Gastroesophageal sphincter (tissue), 4 donors: Measurements from ENCODE around the gene BRD4. TPM values are rescaled to one million over a fixed set of nuclear protein-coding genes. Genes with fewer than 3 reads are reported as not detected.

ENCODE experiments used
- ATAC-seq: fragments of 150-250 bp; one replicate; pipeline ENCODE4 v1.9.1; 2016; ENCODE audit warnings: mild to moderate bottlenecking, moderate library complexity
- H3K27ac ChIP-seq, 4 donors: fragments of 200-600 bp; sonication (generic) in 3 of 4; 1 replicate in 3 of 4; 2 replicates in 1 of 4; pipeline ENCODE4 v1.5.1; 2016 to 2019
- H3K27me3 ChIP-seq: fragments of 200-600 bp; sonication (generic); one replicate; pipeline ENCODE4 v1.5.1; 2019
- H3K36me3 ChIP-seq, 2 donors: fragments of 200-600 bp; sonication (generic); one replicate each; pipeline ENCODE4 v1.5.1; 2019; ENCODE audit warnings: control low read depth in 1 of 2
- H3K4me1 ChIP-seq, 3 donors: fragments of 200-600 bp; sonication (generic); 1 replicate in 2 of 3; 2 replicates in 1 of 3; pipeline ENCODE4 v1.5.1; 2016 to 2019; ENCODE audit warnings: control low read depth in 2 of 3
- H3K4me3 ChIP-seq, 2 donors: fragments of 200-600 bp; sonication (generic); one replicate each; pipeline ENCODE4 v1.5.1; 2019; ENCODE audit warnings: mild to moderate bottlenecking in 1 of 2, moderate library complexity in 1 of 2
- H3K9me3 ChIP-seq, 3 donors: fragments of 200-600 bp; sonication (generic); one replicate each; pipeline ENCODE4 v1.5.1; 2017 to 2019; ENCODE audit warnings: control low read depth in 2 of 3
- EP300 ChIP-seq: sonication (generic); formaldehyde crosslinking; IDR thresholded peaks from one replicate; pipeline ENCODE4 v1.6.1; 2017; ENCODE audit warnings: antibody characterized with exemption, mild to moderate bottlenecking
- POLR2A ChIP-seq, 2 donors: fragments of 450-650 bp; IDR thresholded peaks; one replicate each; pipeline ENCODE4 v1.6.1; 2017; ENCODE audit warnings: antibody characterized with exemption in 2 of 2, mild to moderate bottlenecking in 2 of 2, moderate library complexity in 1 of 2
- POLR2AphosphoS5 ChIP-seq: sonication (generic); formaldehyde crosslinking; IDR thresholded peaks from one replicate; pipeline ENCODE4 v1.6.1; 2017; ENCODE audit warnings: antibody characterized with exemption
- WGBS, 2 donors: methylation state at CpG; one replicate each; pipeline ENCODE4 v1.1.5; 2018; ENCODE audit warnings: low coverage in 1 of 2; 5-methylcytosine and 5-hydroxymethylcytosine counted together
- total RNA-seq, 4 donors: library from RNA; depleted of rRNA; stranded (reverse); fragments of >200 nt; gene quantifications; one replicate each; pipeline ENCODE4 v1.1.0, GENCODE V29; 2016
- TF ChIP-seq, protein P1 (sequence below), 4 experiments: fragments of 200-600 bp in 2 of 4; fragments of 450-650 bp in 2 of 4; sonication (generic) in 1 of 4; IDR thresholded peaks; one replicate each; pipeline ENCODE4 v1.5.1; 2017 to 2019; ENCODE audit warnings: antibody characterized with exemption in 4 of 4, mild to moderate bottlenecking in 2 of 4, moderate library complexity in 2 of 4

BRD4 gene
- total RNA-seq, 4 donors from 2014 or later = 29.6 to 49.3 (median 34.4) TPM

DNA sequence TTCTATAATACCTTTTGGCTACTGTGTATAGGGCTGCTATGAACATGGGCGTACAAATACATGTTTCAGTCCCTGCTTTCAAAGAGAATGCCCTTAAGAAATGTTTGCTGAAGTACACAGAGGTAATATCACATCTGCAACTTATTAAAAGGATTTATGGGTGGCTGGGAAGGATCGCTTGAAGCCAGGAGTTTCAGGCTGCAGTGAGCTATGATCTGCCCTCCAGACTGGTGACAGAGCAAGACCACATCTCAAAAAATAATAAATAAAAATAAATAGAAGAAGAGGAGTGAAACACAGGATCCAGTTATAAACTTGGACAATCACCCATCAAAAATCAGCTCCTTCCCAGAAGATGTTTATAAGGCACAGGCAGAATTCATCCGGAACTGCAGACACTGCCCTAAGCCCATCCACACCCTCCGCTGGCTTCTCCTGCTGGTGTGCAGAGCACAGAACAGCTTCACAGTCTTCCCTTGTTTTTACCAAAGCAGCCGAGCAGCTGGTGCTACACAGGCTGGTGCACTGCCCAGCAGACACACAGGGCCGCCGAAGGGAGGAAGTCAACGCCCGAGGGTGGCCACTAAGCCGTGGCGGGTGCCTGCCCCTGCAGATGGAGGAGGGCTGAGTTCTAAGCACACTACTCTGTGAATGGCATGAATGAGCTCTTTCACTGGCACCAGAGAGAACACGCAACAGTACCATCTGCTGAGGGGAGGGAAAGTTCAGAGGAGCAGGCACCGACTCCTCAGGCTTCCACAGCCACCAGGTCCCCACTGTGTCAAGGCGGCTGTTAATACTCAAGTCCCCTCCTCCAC lies 44.0 kb downstream of the BRD4 start:
- no peaks in the 10 kb centered on the region for H3K36me3 ChIP-seq
- H3K4me1 ChIP-seq = peaks cover 43 to 100% (median 78%) of the 10 kb centered on the region in 3 donors
- ATAC-seq = peak; percentile 53
- no peak overlapping the region for H3K4me3 ChIP-seq
- TF ChIP-seq POLR2A (IDR thresholded peaks at IDR 0.05) = no peak
- TF ChIP-seq, protein P1, sequence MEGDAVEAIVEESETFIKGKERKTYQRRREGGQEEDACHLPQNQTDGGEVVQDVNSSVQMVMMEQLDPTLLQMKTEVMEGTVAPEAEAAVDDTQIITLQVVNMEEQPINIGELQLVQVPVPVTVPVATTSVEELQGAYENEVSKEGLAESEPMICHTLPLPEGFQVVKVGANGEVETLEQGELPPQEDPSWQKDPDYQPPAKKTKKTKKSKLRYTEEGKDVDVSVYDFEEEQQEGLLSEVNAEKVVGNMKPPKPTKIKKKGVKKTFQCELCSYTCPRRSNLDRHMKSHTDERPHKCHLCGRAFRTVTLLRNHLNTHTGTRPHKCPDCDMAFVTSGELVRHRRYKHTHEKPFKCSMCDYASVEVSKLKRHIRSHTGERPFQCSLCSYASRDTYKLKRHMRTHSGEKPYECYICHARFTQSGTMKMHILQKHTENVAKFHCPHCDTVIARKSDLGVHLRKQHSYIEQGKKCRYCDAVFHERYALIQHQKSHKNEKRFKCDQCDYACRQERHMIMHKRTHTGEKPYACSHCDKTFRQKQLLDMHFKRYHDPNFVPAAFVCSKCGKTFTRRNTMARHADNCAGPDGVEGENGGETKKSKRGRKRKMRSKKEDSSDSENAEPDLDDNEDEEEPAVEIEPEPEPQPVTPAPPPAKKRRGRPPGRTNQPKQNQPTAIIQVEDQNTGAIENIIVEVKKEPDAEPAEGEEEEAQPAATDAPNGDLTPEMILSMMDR (IDR thresholded peaks at IDR 0.05) = no peak
- TF ChIP-seq POLR2AphosphoS5 = peak; percentile 44
- peak overlapping the region in 3 of 4 donors; percentile 6 to 30 (median 28) for H3K27ac ChIP-seq
- H3K9me3 ChIP-seq = no peaks in the 10 kb centered on the region
- H3K27me3 ChIP-seq = no peaks in the 10 kb centered on the region
- WGBS, 2 donors = 20 to 35% methylated on average over 1 to 9 of the region's 14 CpGs

DNA sequence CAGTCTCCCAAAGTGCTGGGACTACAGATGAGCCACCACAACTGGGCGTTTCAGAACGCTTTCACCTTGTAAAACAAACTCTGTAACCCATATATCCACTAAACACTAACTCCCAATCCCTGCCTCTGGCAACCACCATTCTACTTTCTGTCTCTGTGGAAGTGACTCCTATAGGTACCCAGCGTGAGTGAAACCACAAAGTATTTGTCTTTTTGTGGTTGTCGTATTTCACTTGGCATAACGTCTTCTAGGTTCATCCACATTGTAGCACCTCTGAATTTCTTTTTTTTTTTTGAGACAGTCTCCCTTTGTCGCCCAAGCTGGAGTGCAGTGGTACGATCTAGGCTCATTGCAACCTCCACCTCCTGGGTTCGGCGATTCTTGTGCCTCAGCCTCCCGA lies 44.8 kb downstream of the BRD4 start:
- Histone ChIP-seq H3K27me3 (no peaks in the 10 kb centered on the region), H3K36me3 (no peaks in the 10 kb centered on the region), H3K27ac (peak overlapping the region in 1 of 4 donors; percentile 4), H3K9me3 (no peaks in the 10 kb centered on the region), H3K4me1 (peaks cover 44 to 100% (median 79%) of the 10 kb centered on the region in 3 donors), H3K4me3 (no peak overlapping the region)
- 85 to 90% methylated on average over 9 to 10 of the region's 10 CpGs for WGBS, 2 donors
- TF ChIP-seq, protein P1 (IDR thresholded peaks at IDR 0.05) = no peak
- no peak for TF ChIP-seq POLR2A (IDR thresholded peaks at IDR 0.05)
- TF ChIP-seq POLR2AphosphoS5 = no peak
- TF ChIP-seq EP300 = no peak
- ATAC-seq = no peak

DNA sequence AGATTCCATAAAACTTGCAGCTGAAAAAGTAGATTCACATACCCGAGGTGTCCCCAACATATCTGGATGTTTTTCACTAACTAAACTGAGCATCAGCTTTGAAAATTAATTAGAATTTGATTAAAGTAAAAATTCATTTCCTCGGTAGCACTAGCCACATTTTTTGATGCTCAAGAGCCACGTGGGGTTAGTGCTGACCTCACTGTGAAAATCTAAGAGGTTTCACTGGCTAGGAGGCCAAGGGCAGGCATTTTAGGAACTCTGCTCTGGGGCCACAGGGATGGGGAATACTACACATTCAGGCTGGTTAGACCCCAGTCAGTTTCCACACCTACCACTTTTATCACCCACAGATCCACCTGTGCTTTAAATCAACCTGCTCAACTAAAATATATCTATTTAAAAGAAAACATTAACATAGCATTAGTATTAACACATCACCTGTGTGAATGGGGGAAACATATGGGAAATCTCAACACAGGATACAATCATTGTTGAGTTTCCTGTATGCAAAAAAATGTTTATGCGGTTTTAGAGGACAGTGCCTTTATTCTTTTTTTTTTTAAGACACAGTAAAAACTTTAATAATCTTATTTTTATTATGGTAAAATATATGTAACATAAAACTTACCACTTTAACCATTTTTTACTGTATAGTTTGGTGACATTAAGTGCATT lies 45.5 kb downstream of the BRD4 start:
- TF ChIP-seq POLR2AphosphoS5 (no peak), POLR2A (IDR thresholded peaks at IDR 0.05) (no peak), EP300 (no peak)
- TF ChIP-seq, protein P1 (IDR thresholded peaks at IDR 0.05) = no peak
- no peak overlapping the region for H3K4me3 ChIP-seq
- H3K36me3 ChIP-seq = no peaks in the 10 kb centered on the region
- no peaks in the 10 kb centered on the region for H3K27me3 ChIP-seq
- H3K27ac ChIP-seq = no peak overlapping the region
- WGBS, 2 donors = 15% methylated on average over 4 of the region's 4 CpGs
- ATAC-seq = no peak
- no peaks in the 10 kb centered on the region for H3K9me3 ChIP-seq
- peaks cover 49 to 100% (median 86%) of the 10 kb centered on the region in 3 donors for H3K4me1 ChIP-seq

DNA sequence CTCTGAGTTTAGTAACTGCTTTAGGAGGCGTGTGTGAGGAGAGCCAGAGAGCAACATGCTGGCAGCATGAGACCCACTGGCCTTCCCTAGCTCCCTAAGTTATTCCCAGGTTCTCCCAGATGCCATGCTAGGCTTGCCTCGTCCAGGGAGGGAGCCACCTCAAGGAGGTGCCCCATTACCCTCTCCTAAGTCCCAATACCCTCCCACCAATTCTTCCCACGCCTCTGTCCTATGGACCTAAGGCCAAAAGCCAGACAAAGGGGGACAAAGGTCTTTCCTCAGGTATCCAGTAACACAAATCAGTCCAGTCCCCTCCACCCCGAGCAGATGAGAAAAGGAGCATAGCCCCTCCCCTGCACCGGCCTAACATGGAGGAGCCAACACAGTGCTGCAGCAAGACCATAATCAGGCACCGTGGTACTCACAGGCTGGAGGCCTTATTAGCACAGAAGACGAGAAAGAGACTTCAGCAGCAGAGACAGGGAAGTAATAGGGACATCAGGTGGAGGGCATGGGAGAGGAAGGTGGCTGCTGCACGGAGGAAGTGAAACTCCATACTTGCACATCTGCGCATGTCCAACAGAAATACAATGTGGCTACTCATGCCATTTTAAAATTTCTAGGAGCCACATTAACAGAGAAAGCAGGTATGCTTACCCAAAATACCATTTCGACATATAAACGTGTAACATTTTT lies 46.3 kb downstream of the BRD4 start:
- WGBS, 2 donors = 55 to 62% methylated on average over 5 to 6 of the region's 11 CpGs
- TF ChIP-seq EP300 (no peak), POLR2A (IDR thresholded peaks at IDR 0.05) (no peak)
- TF ChIP-seq, protein P1 (IDR thresholded peaks at IDR 0.05) = no peak
- Histone ChIP-seq H3K4me1 (peaks cover 55 to 100% (median 90%) of the 10 kb centered on the region in 3 donors), H3K36me3 (no peaks in the 10 kb centered on the region), H3K27me3 (no peaks in the 10 kb centered on the region), H3K27ac (no peak overlapping the region), H3K4me3 (no peak overlapping the region), H3K9me3 (no peaks in the 10 kb centered on the region)
- no peak for ATAC-seq
